Ascending aorta (tissue), 2 donors: ENCODE measurements around the gene PDIA6. TPM values are rescaled to one million over a fixed set of nuclear protein-coding genes. Genes with fewer than 3 reads are reported as not detected.

ENCODE experiments used
- DNase-seq, 2 donors: peaks; one replicate each; pipeline ENCODE4 v3.0.0-alpha.2; 2019; ENCODE audit warnings: low spot score in 2 of 2
- H3K27ac ChIP-seq, 2 donors: fragments of 200-600 bp; sonication (generic); one replicate each; pipeline ENCODE4 v1.5.1; 2016 to 2017; ENCODE audit warnings: mild to moderate bottlenecking in 1 of 2
- H3K27me3 ChIP-seq: fragments of 200-600 bp; sonication (generic); one replicate; pipeline ENCODE4 v1.5.1; 2017
- H3K36me3 ChIP-seq, 2 donors: fragments of 200-600 bp; sonication (generic); one replicate each; pipeline ENCODE4 v1.5.1; 2016
- H3K4me1 ChIP-seq, 2 donors: fragments of 200-600 bp; sonication (generic); one replicate each; pipeline ENCODE4 v1.5.1; 2016 to 2017; ENCODE audit warnings: mild to moderate bottlenecking in 1 of 2
- H3K4me3 ChIP-seq, 2 donors: fragments of 200-600 bp; sonication (generic); one replicate each; pipeline ENCODE4 v1.5.1; 2016 to 2017; ENCODE audit warnings: mild to moderate bottlenecking in 1 of 2
- H3K9me3 ChIP-seq, 2 donors: fragments of 200-600 bp; sonication (generic); one replicate each; pipeline ENCODE4 v1.5.1; 2016
- intact Hi-C: fragments of 100-400 bp; cut with DNase I; formaldehyde crosslinking; loops from one replicate; pipeline ENCODE4 v1.15.1; 2023
- total RNA-seq: library from RNA; depleted of rRNA; stranded (reverse); fragments of >200 nt; gene quantifications from one replicate; pipeline ENCODE4 v1.1.0, GENCODE V29; 2016
- TF ChIP-seq, protein P1 (sequence below), 3 experiments: fragments of 200-600 bp in 2 of 3; fragments of 450-650 bp in 1 of 3; sonication (generic) in 2 of 3; IDR thresholded peaks; one replicate each; pipeline ENCODE4 v1.5.1; 2016 to 2019; ENCODE audit warnings: antibody characterized with exemption in 3 of 3, mild to moderate bottlenecking in 1 of 3, moderate library complexity in 1 of 3

Gene PDIA6
- total RNA-seq, 1 donor from 2014 or later = 56.4 TPM

DNA sequence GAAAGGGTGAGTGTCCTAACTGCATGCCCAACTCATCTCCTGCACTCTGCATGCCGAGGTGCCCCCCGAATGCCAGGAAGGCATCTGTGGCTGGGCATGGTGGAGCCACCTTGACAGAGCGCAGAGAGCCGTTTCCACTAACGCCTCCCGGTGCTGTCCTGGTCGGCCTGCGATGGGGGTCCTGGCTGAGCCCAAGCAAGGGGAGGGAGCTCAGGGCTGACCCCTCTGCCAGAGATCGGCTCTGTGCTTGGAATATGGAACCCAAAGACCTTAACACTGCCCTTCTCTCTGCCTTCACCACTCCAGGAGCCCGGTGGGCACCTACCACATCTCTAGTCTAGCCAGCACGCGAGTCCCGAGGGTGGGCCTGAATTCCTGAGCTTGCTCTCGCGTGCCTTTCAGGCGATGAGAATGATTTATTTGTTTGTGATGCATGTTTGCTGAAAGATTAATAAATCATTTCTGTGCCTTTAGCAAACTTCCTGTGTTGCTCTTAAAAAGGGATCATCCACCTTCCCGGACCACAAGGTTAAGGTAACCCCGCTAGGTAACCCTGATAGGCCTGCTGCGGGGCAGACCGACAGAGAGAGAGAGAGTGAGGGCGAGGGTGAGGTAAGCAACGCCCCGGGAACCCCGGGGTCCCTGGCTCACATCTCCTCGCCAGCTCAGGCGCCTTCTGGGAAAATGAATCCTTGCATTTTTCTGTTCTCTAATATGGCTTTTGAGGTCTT is 35.3 kb downstream of the PDIA6 start:
- H3K27ac ChIP-seq = no peak overlapping the region
- no peaks in the 10 kb centered on the region for H3K27me3 ChIP-seq
- TF ChIP-seq, protein P1, sequence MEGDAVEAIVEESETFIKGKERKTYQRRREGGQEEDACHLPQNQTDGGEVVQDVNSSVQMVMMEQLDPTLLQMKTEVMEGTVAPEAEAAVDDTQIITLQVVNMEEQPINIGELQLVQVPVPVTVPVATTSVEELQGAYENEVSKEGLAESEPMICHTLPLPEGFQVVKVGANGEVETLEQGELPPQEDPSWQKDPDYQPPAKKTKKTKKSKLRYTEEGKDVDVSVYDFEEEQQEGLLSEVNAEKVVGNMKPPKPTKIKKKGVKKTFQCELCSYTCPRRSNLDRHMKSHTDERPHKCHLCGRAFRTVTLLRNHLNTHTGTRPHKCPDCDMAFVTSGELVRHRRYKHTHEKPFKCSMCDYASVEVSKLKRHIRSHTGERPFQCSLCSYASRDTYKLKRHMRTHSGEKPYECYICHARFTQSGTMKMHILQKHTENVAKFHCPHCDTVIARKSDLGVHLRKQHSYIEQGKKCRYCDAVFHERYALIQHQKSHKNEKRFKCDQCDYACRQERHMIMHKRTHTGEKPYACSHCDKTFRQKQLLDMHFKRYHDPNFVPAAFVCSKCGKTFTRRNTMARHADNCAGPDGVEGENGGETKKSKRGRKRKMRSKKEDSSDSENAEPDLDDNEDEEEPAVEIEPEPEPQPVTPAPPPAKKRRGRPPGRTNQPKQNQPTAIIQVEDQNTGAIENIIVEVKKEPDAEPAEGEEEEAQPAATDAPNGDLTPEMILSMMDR (IDR thresholded peaks at IDR 0.05) = no peak
- H3K36me3 ChIP-seq = peaks cover 31 to 35% of the 10 kb centered on the region in 2 donors
- intact Hi-C loops = no loop called here
- DNase-seq = no peak
- no peaks in the 10 kb centered on the region for H3K9me3 ChIP-seq
- no peak overlapping the region for H3K4me3 ChIP-seq
- no peaks in the 10 kb centered on the region for H3K4me1 ChIP-seq

GRCh38 chr2:10776231-10776977 is 36.2 kb downstream of the PDIA6 start:
- no peaks in the 10 kb centered on the region for H3K9me3 ChIP-seq
- H3K27me3 ChIP-seq = no peaks in the 10 kb centered on the region
- TF ChIP-seq, protein P1 (IDR thresholded peaks at IDR 0.05) = no peak
- intact Hi-C loops = no loop called here
- H3K4me1 ChIP-seq = no peaks in the 10 kb centered on the region
- H3K27ac ChIP-seq = no peak overlapping the region
- DNase-seq = no peak
- no peak overlapping the region for H3K4me3 ChIP-seq
- H3K36me3 ChIP-seq = peaks cover 26 to 29% of the 10 kb centered on the region in 2 donors

- intact Hi-C loops = no loop called here
- Histone ChIP-seq H3K27me3 (no peaks in the 10 kb centered on the region), H3K36me3 (peaks cover 20 to 24% of the 10 kb centered on the region in 2 donors), H3K27ac (no peak overlapping the region), H3K4me3 (no peak overlapping the region), H3K4me1 (no peaks in the 10 kb centered on the region), H3K9me3 (no peaks in the 10 kb centered on the region)
- TF ChIP-seq, protein P1 (IDR thresholded peaks at IDR 0.05) = no peak
- DNase-seq = no peak
Observed at GRCh38 chr2:10775831-10776230, 36.8 kb downstream of the PDIA6 start.

- Histone ChIP-seq H3K4me3 (no peak overlapping the region), H3K27ac (no peak overlapping the region), H3K4me1 (no peaks in the 10 kb centered on the region), H3K27me3 (no peaks in the 10 kb centered on the region), H3K36me3 (peaks cover 14 to 17% of the 10 kb centered on the region in 2 donors), H3K9me3 (no peaks in the 10 kb centered on the region)
- TF ChIP-seq, protein P1 (IDR thresholded peaks at IDR 0.05) = no peak
- DNase-seq = no peak
- intact Hi-C loops = no loop called here
Observed at GRCh38 chr2:10775021-10775780, 37.4 kb downstream of the PDIA6 start.

DNA sequence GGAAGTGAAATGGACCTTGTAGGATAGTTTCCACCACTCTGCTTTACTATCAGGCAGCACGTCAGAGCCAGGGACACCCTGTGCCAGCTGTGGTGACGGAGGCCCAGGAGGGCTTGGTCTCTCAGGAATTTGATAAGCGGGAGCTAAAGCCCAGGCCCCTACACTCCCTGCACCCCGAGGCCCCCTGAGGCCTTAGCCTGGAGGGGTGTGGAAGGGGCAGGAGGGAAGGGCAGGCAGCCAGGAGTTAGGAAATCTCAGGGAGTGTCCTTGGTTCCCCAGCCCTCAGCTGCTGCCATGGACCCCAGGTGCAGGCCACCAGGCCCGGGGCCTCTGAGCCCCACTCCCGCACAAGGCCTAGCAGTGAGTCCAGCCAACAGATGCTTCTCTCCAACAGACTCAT is 38.2 kb downstream of the PDIA6 start:
- Histone ChIP-seq H3K36me3 (peaks cover 9 to 10% of the 10 kb centered on the region in 2 donors), H3K27me3 (no peaks in the 10 kb centered on the region), H3K4me3 (no peak overlapping the region), H3K27ac (no peak overlapping the region), H3K4me1 (no peaks in the 10 kb centered on the region), H3K9me3 (no peaks in the 10 kb centered on the region)
- intact Hi-C loops = no loop called here
- DNase-seq = no peak
- TF ChIP-seq, protein P1 (IDR thresholded peaks at IDR 0.05) = no peak
